Karpas-422 (cell line): ENCODE data around the gene FREM2. TPM values are rescaled to one million over a fixed set of nuclear protein-coding genes. Genes with fewer than 3 reads are reported as not detected.

Experiments
- DNase-seq: peaks from one replicate; pipeline ENCODE4 v3.0.0-alpha.2; 2015
- H2AFZ ChIP-seq: fragments of 200-600 bp; sonication (generic); 2 replicates; pipeline ENCODE4 v1.6.1; 2014; ENCODE audit warnings: antibody characterized with exemption, low read length, mixed read lengths
- H3K27ac ChIP-seq: fragments of 200-600 bp; sonication (generic); 2 replicates; pipeline ENCODE4 v1.5.1; 2014; ENCODE audit warnings: mild to moderate bottlenecking, low read length, moderate library complexity
- H3K27me3 ChIP-seq: fragments of 200-600 bp; sonication (generic); 2 replicates; pipeline ENCODE4 v1.6.1; 2014; ENCODE audit warnings: low read length, mixed read lengths
- H3K36me3 ChIP-seq: fragments of 200-600 bp; sonication (generic); 2 replicates; pipeline ENCODE4 v1.6.1; 2014; ENCODE audit warnings: low read length, mixed read lengths; ENCODE audit not compliant: insufficient read depth
- H3K4me1 ChIP-seq: fragments of 200-600 bp; sonication (generic); 2 replicates; pipeline ENCODE4 v1.6.1; 2014; ENCODE audit warnings: mild to moderate bottlenecking, low read length, mixed read lengths
- H3K4me2 ChIP-seq: fragments of 200-600 bp; sonication (generic); 2 replicates; pipeline ENCODE4 v1.6.1; 2014; ENCODE audit warnings: low read length, low read depth, mild to moderate bottlenecking; ENCODE audit not compliant: poor library complexity, severe bottlenecking
- H3K4me3 ChIP-seq: fragments of 200-600 bp; sonication (generic); 2 replicates; pipeline ENCODE4 v1.5.1; 2014; ENCODE audit warnings: mild to moderate bottlenecking, antibody characterized with exemption, low read length, mixed read lengths
- H3K79me2 ChIP-seq: fragments of 200-600 bp; sonication (generic); 2 replicates; pipeline ENCODE4 v1.6.1; 2014; ENCODE audit warnings: mild to moderate bottlenecking, low read length, mixed read lengths
- H3K9ac ChIP-seq: fragments of 200-600 bp; sonication (generic); 2 replicates; pipeline ENCODE4 v1.6.0; 2014; ENCODE audit warnings: low read length
- H3K9me2 ChIP-seq: fragments of 200-600 bp; sonication (generic), shearing (Covaris generic); replicated peaks from 2 replicates; pipeline ENCODE4 v1.6.0; 2014; ENCODE audit warnings: mild to moderate bottlenecking, low read length, moderate library complexity; ENCODE audit not compliant: insufficient read depth
- H3K9me3 ChIP-seq: fragments of 300-700, 200-600 bp; sonication (generic); 2 replicates; pipeline ENCODE4 v1.6.1; 2014; ENCODE audit warnings: low read length, mixed read lengths
- H4K20me1 ChIP-seq: fragments of 200-600 bp; sonication (generic); 2 replicates; pipeline ENCODE4 v1.6.1; 2014; ENCODE audit warnings: mild to moderate bottlenecking, antibody characterized with exemption, low read length, low read depth; ENCODE audit not compliant: insufficient read depth
- total RNA-seq: library from RNA; depleted of rRNA; stranded (reverse); fragments of >200 nt; shearing (Covaris generic); gene quantifications from 2 replicates; pipeline ENCODE4 v1.2.3, GENCODE V29; 2014; ENCODE audit warnings: low replicate concordance

FREM2 gene
- total RNA-seq, 1 experiment from 2014 or later, result not detected

DNA sequence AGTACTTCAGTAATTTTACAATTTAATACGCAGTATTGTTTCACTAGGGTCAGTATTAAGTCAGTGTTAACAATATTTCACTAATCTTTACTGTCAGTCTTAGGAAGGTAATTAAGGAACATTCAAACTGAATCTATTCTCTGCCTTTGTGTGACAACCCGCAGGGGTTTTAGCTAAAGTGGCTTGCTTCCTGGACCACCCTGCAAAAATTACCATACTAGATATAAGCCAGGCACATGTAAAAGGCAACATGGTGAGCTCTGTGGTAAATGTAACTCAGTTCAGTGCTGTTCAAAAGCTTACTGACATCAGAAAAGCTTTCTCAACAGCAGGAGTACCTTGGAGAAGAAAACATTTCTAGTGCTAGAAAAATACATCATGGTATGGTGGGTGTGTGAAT, 116.7 kb downstream of the FREM2 start:
- Histone ChIP-seq H3K9me3 (peaks cover 7% of the 10 kb centered on the region; the same call in 1 of the 2 replicates), H3K9ac (no peak overlapping the region), H3K27me3 (0 out of 2 replicates have a peak, but pooled peaks cover 2% of the 10 kb centered on the region), H4K20me1 (no peaks in the 10 kb centered on the region), H3K4me3 (no peak overlapping the region), H3K9me2 (0 out of 2 replicates have a peak, but pooled peaks cover 6% of the 10 kb centered on the region), H3K36me3 (no peaks in the 10 kb centered on the region), H3K27ac (no peak overlapping the region), H2AFZ (no peak overlapping the region), H3K4me2 (no peak overlapping the region), H3K4me1 (no peaks in the 10 kb centered on the region), H3K79me2 (no peaks in the 10 kb centered on the region)
- no peak for DNase-seq

DNA sequence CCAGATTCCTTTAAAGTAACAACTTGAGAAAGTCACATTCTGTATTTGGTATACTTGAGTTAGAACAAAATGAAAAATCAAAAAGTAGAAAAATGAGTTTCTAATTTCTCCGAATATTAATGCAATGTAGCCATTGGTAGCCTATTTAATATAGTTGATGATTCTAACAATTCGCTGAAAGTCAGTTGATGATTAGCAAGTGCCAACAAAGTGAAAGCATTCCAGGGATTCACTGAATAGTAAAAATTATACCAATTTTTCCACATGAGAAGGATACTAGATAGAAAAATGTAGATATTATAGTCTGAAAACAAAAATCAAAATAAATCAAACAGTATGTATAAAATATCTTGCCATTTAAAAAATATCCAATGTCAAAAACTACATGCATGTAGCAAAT, 117.2 kb downstream of the FREM2 start:
- Histone ChIP-seq H3K27me3 (no peaks in the 10 kb centered on the region), H3K9me3 (peaks cover 12% of the 10 kb centered on the region; the same call in 1 of the 2 replicates), H3K9me2 (0 out of 2 replicates have a peak, but pooled peaks cover 6% of the 10 kb centered on the region), H3K4me3 (no peak overlapping the region), H2AFZ (no peak overlapping the region), H3K79me2 (no peaks in the 10 kb centered on the region), H4K20me1 (no peaks in the 10 kb centered on the region), H3K4me1 (no peaks in the 10 kb centered on the region), H3K27ac (no peak overlapping the region), H3K36me3 (no peaks in the 10 kb centered on the region), H3K9ac (no peak overlapping the region), H3K4me2 (no peak overlapping the region)
- DNase-seq, result no peak

- no peak overlapping the region for H3K27ac ChIP-seq
- H3K9me2 ChIP-seq, result 0 out of 2 replicates have a peak, but pooled peaks cover 1% of the 10 kb centered on the region
- H2AFZ ChIP-seq, result no peak overlapping the region
- H3K4me2 ChIP-seq, result no peak overlapping the region
- H3K9me3 ChIP-seq, result peaks cover 17% of the 10 kb centered on the region
- no peaks in the 10 kb centered on the region for H3K36me3 ChIP-seq
- H3K9ac ChIP-seq, result no peak overlapping the region
- no peaks in the 10 kb centered on the region for H3K79me2 ChIP-seq
- no peak for DNase-seq
- H3K27me3 ChIP-seq, result no peaks in the 10 kb centered on the region
- H4K20me1 ChIP-seq, result no peaks in the 10 kb centered on the region
- no peak overlapping the region for H3K4me3 ChIP-seq
- no peaks in the 10 kb centered on the region for H3K4me1 ChIP-seq
These were observed 117.7 kb downstream of the FREM2 start for GRCh38 chr13:38804536-38804935.

DNA sequence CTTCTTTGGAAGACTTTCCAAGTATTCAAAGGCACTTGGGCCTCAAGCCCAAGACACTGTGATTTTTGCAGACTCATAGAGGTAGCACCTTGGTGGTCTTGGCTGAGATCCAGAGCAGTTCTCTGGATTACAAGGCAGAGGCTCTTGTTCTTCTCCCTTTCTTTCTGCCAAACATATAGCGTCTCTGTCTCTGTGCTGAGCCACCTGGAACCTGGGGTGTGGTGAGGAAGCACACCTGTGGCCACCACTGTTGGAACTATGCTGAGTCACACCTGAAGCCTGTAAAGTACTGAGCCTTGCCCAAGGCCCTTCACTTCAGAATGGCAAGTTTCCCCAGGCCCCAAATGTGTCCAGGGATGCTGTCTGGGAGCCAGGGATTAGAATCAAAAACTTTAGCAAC, 127.5 kb downstream of the FREM2 start:
- no peak overlapping the region for H2AFZ ChIP-seq
- H3K4me2 ChIP-seq, result no peak overlapping the region
- no peaks in the 10 kb centered on the region for H3K79me2 ChIP-seq
- peaks cover 10% of the 10 kb centered on the region for H3K9me3 ChIP-seq
- no peak for DNase-seq
- no peaks in the 10 kb centered on the region for H4K20me1 ChIP-seq
- H3K4me3 ChIP-seq, result no peak overlapping the region
- no peaks in the 10 kb centered on the region for H3K36me3 ChIP-seq
- H3K9ac ChIP-seq, result no peak overlapping the region
- H3K9me2 ChIP-seq, result no peaks in the 10 kb centered on the region
- no peaks in the 10 kb centered on the region for H3K27me3 ChIP-seq
- no peaks in the 10 kb centered on the region for H3K4me1 ChIP-seq
- H3K27ac ChIP-seq, result no peak overlapping the region

DNA sequence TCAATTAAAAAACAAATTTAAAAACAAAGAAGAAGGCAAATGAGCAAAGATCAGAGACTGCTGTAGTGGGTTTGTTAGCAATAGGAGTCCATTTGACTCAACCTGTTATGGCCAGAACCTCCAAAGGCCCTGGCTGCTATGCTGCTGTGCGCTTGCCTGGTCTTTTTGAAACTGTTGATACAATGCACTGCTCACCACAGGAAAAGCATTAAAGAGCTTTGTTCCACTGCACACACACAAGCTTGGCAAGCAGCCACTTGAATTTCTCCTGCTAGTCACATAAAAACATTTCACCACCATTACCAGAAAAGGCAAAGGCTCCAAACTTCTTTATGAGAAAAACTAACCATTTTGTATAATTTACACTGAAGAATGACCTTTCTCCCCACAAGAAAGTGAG, 132.2 kb downstream of the FREM2 start:
- no peaks in the 10 kb centered on the region for H4K20me1 ChIP-seq
- H3K36me3 ChIP-seq, result no peaks in the 10 kb centered on the region
- no peaks in the 10 kb centered on the region for H3K9me3 ChIP-seq
- no peaks in the 10 kb centered on the region for H3K79me2 ChIP-seq
- no peak overlapping the region for H3K4me3 ChIP-seq
- H3K4me2 ChIP-seq, result no peak overlapping the region
- no peak overlapping the region for H3K9ac ChIP-seq
- H3K4me1 ChIP-seq, result no peaks in the 10 kb centered on the region
- H2AFZ ChIP-seq, result no peak overlapping the region
- no peak for DNase-seq
- no peaks in the 10 kb centered on the region for H3K9me2 ChIP-seq
- H3K27ac ChIP-seq, result no peak overlapping the region
- H3K27me3 ChIP-seq, result no peaks in the 10 kb centered on the region

DNA sequence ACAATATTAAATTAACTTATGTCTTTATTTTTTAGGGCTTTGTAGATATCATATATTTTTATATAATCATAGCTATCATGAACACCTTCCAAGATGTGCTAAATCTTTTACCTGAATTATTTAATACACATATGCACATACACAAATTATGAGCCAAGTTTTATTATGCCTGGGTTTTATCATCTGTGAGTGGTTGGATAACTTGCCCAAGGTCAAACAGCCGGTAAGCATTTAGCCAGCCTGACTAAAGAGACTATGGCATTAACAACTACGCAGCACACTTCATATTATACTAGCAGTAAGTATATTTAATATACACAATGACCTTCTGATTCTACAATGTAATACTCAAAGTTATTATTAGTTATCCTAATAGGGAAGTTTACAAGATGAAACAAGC, 132.7 kb downstream of the FREM2 start:
- no peaks in the 10 kb centered on the region for H3K36me3 ChIP-seq
- H3K9me3 ChIP-seq, result no peaks in the 10 kb centered on the region
- no peaks in the 10 kb centered on the region for H4K20me1 ChIP-seq
- H3K9ac ChIP-seq, result no peak overlapping the region
- no peaks in the 10 kb centered on the region for H3K27me3 ChIP-seq
- H3K9me2 ChIP-seq, result no peaks in the 10 kb centered on the region
- H3K79me2 ChIP-seq, result no peaks in the 10 kb centered on the region
- no peak overlapping the region for H3K4me2 ChIP-seq
- H3K27ac ChIP-seq, result no peak overlapping the region
- no peak for DNase-seq
- H2AFZ ChIP-seq, result no peak overlapping the region
- no peaks in the 10 kb centered on the region for H3K4me1 ChIP-seq
- H3K4me3 ChIP-seq, result no peak overlapping the region

DNA sequence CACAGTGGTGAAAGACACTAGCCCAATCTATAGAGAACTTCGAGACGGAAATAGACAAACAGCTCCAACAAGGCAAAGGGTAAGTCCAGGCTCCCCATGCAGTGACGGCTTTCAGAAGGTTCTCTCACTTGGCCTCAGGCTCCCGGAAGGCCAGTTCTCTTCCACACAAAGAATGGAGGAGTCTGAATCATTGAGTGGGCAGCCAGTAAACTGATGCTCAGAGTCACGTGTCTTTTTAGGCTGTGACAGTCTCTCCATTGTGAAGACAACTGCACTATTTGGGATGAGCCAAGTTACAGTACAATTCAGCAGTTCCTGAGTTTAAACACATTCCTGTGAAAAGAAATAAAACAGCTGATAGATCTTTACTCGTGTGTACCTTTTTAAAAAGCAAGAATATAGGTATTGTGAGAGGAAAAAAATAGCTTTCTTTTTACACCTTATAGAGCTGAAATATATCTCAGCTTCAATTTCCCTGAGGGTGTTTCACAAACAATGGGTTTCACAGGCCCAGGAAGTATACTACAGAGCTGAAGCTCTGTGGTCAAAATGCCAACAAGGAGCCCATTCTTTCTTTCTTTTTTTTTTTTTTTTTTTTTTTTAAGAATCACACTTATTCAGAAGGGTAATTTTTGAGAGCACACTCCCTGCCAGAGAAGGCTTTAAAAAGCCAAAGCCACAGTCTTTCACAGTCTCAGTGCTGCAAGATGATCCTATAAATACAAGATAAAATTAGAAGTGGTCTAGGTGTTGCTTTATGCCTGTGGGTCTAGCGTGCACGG, 135.1 kb downstream of the FREM2 start:
- no peaks in the 10 kb centered on the region for H3K27me3 ChIP-seq
- H3K27ac ChIP-seq, result no peak overlapping the region
- H3K9me3 ChIP-seq, result no peaks in the 10 kb centered on the region
- H3K36me3 ChIP-seq, result no peaks in the 10 kb centered on the region
- no peak overlapping the region; the same call in 1 of the 2 replicates for H2AFZ ChIP-seq
- H3K9me2 ChIP-seq, result no peaks in the 10 kb centered on the region
- no peaks in the 10 kb centered on the region for H4K20me1 ChIP-seq
- no peaks in the 10 kb centered on the region for H3K4me1 ChIP-seq
- no peak for DNase-seq
- H3K9ac ChIP-seq, result no peak overlapping the region
- no peak overlapping the region for H3K4me3 ChIP-seq
- no peak overlapping the region for H3K4me2 ChIP-seq
- H3K79me2 ChIP-seq, result no peaks in the 10 kb centered on the region

DNA sequence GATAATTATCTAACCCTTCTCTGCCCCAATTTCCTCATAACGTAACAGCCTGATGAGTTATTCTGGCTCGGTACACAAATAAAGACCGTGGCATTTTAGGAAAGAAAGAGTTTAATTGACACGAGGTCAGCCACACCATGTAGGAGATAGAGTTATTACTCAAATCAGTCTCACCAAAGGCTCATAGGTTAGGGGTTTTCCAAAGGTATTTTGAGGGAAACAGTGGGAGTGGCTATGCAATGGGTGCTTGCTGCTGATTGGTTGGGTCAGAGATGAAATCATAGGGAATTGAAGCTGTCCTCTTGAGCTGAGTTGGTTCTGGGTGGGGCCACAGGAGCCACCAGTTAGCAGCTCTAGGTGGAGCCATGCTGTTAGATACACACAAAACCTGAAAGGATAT, 137.5 kb downstream of the FREM2 start:
- Histone ChIP-seq H3K4me1 (no peaks in the 10 kb centered on the region), H3K4me3 (no peak overlapping the region), H3K9ac (no peak overlapping the region), H2AFZ (no peak overlapping the region), H3K36me3 (no peaks in the 10 kb centered on the region), H3K27ac (no peak overlapping the region), H3K9me2 (no peaks in the 10 kb centered on the region), H4K20me1 (no peaks in the 10 kb centered on the region), H3K9me3 (no peaks in the 10 kb centered on the region), H3K79me2 (no peaks in the 10 kb centered on the region), H3K4me2 (no peak overlapping the region), H3K27me3 (no peaks in the 10 kb centered on the region)
- DNase-seq, result no peak
